Mononuclear cell (primary cell): ENCODE measurements around the gene HINT2. TPM values are rescaled to one million over a fixed set of nuclear protein-coding genes. Genes with fewer than 3 reads are reported as not detected.

Source experiments
- H3K27me3 ChIP-seq: 2 replicates; pipeline ENCODE4 v1.6.0; 2011; ENCODE audit warnings: low read length, control low read depth; ENCODE audit not compliant: insufficient read depth
- H3K4me1 ChIP-seq: 2 replicates; pipeline ENCODE4 v1.5.1; 2011; ENCODE audit warnings: mild to moderate bottlenecking, low read length, control low read depth; ENCODE audit not compliant: insufficient read depth
- H3K4me3 ChIP-seq: 2 replicates; pipeline ENCODE4 v1.5.1; 2011; ENCODE audit warnings: mild to moderate bottlenecking, low read length, moderate library complexity
- H3K9me3 ChIP-seq: 2 replicates; pipeline ENCODE4 v1.5.1; 2011; ENCODE audit warnings: low read depth, mild to moderate bottlenecking, control low read depth, low read length
- total RNA-seq: library from RNA; depleted of rRNA; stranded (reverse); fragments of >200 nt; gene quantifications from one replicate; pipeline ENCODE4 v1.2.3, GENCODE V29; 2012

Gene HINT2
- total RNA-seq, 1 donor: 10.7 TPM

DNA sequence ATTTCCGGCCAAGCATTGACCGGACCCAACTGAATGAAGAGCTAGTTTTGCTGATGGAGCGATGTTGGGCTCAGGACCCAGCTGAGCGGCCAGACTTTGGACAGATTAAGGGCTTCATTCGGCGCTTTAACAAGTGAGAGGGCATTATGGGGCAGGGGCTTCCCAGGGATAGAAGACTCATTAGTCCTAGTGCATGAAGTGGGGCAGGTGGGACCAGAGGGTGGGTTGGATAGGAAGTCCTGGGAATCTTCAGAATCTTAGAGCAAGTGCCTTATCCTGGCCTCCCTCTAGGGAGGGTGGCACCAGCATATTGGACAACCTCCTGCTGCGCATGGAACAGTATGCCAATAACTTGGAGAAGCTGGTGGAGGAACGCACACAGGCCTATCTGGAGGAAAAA lies 8.7 kb downstream of the HINT2 start:
- no peaks in the 10 kb centered on the region for H3K27me3 ChIP-seq
- H3K4me1 ChIP-seq: peaks cover under 1% of the 10 kb centered on the region
- no peak overlapping the region for H3K4me3 ChIP-seq
- H3K9me3 ChIP-seq: no peaks in the 10 kb centered on the region

- Histone ChIP-seq H3K4me1 (no peaks in the 10 kb centered on the region), H3K4me3 (no peak overlapping the region), H3K27me3 (no peaks in the 10 kb centered on the region), H3K9me3 (no peaks in the 10 kb centered on the region)
Observed at GRCh38 chr9:35801328-35802128, 13.3 kb downstream of the HINT2 start.

DNA sequence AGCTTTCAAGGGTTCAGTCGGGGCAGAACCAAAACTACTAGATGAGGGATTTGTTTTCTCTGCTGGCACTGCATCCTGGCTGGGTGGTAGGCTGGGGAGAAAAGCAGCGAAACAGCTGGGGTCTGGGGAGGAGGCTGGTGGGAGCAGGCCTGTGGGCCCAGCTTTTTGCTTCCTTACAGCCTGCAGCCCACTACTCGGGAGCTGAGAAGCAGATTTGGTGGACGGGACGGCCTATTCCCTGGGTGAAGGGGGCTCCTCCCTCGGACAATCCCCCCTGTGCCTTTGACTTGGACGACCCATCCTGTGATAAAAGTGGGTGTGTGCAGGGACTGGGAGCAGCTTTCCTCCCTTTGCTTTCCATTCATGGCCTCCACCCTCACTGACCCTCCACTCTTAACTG lies 14.3 kb downstream of the HINT2 start:
- Histone ChIP-seq H3K4me3 (no peak overlapping the region), H3K9me3 (no peaks in the 10 kb centered on the region), H3K27me3 (no peaks in the 10 kb centered on the region), H3K4me1 (no peaks in the 10 kb centered on the region)

DNA sequence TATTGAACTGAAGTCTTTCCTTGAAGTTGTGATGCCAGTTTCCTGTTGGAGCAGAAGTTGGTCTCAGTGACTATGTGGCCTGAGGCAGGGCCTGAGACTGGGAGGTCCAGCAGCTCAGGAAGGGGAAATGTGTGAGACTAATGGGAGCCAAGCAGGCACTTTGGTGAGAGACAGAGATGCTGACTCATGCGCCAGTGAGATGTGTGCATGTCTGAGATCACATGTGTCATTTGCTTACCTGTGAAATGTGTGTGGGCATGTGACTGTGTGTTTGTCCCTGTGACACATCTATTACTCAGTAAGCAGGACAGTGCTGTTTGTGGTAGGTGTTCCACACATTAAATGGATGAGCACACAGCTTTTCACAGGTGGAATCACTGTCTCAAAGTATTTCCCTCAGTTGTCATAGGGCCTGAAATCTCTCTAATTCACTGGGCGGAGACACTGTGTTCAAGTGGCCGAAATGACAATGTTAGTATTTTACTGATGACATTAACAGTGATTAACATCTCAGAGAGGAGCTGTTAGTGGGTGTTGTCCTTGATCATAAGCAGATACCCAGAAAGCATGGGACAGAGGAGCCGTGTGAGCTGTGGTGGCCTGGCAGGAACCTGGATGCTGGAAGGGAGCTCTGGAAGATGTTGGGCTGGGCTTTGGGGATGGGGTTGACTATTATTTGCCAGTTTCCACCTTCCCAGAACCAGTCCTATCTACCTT lies 16.0 kb downstream of the HINT2 start:
- Histone ChIP-seq H3K4me3 (no peak overlapping the region), H3K9me3 (no peaks in the 10 kb centered on the region), H3K4me1 (no peaks in the 10 kb centered on the region), H3K27me3 (no peaks in the 10 kb centered on the region)

- Histone ChIP-seq H3K27me3 (no peaks in the 10 kb centered on the region), H3K4me1 (no peaks in the 10 kb centered on the region), H3K4me3 (no peak overlapping the region), H3K9me3 (no peaks in the 10 kb centered on the region)
Observed at GRCh38 chr9:35797311-35798109, 17.3 kb downstream of the HINT2 start.

DNA sequence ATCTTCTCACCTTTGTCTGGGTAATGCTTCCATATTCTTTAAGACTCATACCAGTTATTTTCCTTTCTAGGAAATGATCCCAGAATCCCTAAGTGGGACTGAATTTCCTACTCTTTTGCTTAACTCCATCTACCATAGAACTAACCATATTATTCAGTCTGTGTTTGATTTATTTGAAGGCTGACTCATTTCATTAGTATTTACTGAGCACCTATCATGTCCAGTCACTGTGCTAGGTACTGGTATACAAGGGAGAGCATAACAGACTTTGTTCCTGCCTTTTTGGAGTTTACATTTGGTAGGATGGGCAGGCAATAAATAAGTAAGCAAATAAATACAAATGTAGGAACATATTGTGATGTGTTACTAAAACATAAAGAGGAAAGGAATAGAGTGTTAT lies 19.1 kb downstream of the HINT2 start:
- Histone ChIP-seq H3K9me3 (no peaks in the 10 kb centered on the region), H3K4me3 (no peak overlapping the region), H3K4me1 (no peaks in the 10 kb centered on the region), H3K27me3 (peaks cover 2% of the 10 kb centered on the region)

DNA sequence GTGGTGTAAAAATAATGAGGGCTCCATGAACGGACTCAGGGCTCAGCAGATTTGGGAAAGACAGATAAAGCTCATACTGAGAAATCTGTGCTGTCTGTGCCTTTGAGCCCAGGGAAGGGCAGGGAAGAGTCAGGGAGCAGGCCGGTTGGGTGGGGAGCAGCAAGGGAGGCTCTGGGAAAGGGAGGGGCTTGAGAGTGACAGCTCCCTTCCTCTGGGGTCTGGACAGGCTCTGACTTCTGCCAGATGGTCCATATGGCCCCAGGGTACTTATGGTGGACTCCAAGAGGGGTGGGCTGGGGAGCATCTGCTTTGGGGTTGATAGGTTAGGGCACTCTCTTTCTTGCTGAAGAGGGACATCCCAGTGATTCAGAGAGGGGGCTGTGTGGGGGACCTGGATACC lies 21.4 kb downstream of the HINT2 start:
- no peaks in the 10 kb centered on the region for H3K9me3 ChIP-seq
- H3K27me3 ChIP-seq: peaks cover 2% of the 10 kb centered on the region
- no peak overlapping the region for H3K4me3 ChIP-seq
- no peaks in the 10 kb centered on the region for H3K4me1 ChIP-seq

GRCh38 chr9:35792826-35793225 lies 22.0 kb downstream of the HINT2 start:
- no peak overlapping the region for H3K4me3 ChIP-seq
- no peaks in the 10 kb centered on the region for H3K4me1 ChIP-seq
- peaks cover 2% of the 10 kb centered on the region for H3K27me3 ChIP-seq
- no peaks in the 10 kb centered on the region for H3K9me3 ChIP-seq

DNA sequence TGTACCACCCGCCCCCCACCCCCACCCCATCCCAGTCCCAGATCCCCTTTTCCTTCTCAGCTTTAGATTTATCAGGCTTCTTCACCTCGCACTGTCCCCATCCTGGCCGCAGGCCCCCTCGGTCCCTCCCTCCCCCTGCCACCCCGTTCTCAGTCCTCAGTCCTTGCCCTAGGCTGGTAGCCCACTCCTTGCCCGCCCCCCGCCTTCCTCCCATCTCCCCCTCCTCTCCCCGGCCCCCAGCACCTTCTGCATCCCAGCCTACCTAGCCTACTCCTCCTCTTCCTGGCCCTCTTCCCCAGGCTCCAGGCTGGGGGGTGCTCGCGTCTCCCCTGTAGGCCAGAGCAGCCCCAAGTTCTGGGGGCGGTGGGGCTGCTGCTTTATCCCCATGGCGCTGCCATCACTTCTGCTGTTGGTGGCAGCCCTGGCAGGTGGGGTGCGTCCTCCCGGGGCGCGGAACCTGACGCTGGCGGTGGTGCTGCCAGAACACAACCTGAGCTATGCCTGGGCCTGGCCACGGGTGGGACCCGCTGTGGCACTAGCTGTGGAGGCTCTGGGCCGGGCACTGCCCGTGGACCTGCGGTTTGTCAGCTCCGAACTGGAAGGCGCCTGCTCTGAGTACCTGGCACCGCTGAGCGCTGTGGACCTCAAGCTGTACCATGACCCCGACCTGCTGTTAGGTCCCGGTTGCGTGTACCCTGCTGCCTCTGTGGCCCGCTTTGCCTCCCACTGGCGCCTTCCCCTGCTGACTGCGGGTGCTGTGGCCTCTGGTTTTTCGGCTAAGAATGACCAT lies 22.6 kb downstream of the HINT2 start:
- Histone ChIP-seq H3K9me3 (no peaks in the 10 kb centered on the region), H3K4me1 (no peaks in the 10 kb centered on the region), H3K4me3 (no peak overlapping the region), H3K27me3 (peaks cover 2% of the 10 kb centered on the region)

GRCh38 chr9:35791297-35791921 lies 23.4 kb downstream of the HINT2 start, which contains the start of gene NPR2:
TSS of gene NPR2 (plus strand) at chr9:35791591. CDS start at chr9:35792409, 818 bp downstream.
- Histone ChIP-seq H3K4me3 (no peak within 1 kb of the TSS), H3K9me3 (no peaks in the 10 kb centered on the region), H3K27me3 (peaks cover 2% of the 10 kb centered on the region), H3K4me1 (no peaks in the 10 kb centered on the region)

DNA sequence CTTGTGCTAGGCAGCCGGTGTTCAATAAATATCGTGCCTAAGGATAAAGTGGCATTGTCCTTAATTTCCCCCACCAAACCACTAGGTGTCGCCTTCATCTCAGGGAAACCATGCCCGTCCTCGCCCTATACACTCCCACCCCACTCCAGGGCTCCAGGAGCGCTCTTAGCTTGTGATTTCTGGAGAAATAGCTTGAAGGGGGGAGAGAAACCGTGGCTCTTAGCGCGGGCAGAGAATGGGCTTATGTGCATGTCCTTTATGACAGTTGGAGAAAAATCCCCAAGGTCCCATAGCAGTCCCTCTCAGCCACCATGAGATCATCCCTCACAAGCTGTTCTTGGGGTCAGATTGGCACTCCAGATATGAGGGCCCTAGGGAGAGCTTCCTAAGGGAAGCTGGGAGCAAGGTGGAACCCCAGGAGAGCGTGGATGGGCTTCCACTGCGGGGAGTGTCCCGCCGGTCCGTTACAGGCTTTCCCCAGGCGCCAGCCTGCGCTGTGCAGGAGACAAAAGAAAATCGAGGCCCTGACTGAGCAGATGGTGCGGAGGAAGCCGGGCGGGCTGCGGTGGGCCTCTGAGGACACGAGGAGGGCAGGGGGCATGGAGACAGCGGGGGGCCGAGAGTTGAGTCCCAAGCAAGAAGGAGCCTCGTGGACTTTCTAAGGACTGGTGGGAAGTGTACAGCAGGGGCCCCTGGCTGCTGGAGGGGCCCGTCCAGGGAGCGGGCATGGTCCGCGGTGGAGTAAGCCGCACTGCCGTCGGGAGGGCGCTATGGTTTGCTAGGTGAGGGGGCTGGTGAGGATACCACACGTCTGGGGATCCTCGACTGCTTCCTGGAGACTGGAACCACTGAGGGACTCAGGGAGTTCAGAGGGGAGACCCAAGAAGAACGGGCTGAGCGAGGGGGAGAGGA lies 24.2 kb downstream of the HINT2 start:
- Histone ChIP-seq H3K9me3 (no peaks in the 10 kb centered on the region), H3K4me1 (no peaks in the 10 kb centered on the region), H3K4me3 (no peak overlapping the region), H3K27me3 (peaks cover 2% of the 10 kb centered on the region)

DNA sequence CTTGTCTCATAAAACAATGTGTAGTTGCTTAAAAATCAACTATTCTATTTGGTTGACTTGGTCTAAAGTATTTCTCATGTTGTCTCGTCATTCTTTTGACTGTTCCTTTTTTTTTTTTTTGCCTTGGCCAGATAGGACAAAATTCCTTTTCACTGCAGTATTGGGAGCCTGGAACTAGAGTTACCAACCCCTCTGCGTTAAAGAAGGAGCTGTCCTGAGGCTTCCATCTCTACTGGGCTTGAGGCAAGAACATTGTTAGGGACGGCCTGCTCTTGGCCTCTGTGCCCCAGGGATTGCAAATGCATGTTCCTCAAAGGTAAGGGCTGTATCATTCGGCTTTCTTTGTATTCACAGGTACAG lies 24.8 kb downstream of the HINT2 start:
- Histone ChIP-seq H3K27me3 (peaks cover 2% of the 10 kb centered on the region), H3K4me3 (no peak overlapping the region)

DNA sequence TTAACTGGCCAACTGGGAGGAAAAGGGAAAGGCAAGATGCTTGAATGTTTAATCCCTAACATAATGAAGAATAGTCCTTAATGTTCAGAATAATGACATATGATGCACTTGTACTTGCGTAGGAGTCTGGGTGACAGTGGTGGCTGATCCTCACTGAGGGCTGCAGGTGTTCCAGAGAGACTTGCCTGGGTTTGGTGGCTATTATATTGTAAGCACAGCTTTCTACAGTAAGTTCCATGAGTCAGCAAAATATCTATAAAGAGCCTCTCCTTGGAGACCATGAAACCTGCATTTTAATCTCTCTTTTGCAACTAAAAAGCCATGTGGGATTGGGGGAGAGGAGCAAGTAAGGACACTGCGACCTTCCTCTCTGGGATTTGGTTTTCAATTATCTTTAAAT lies 25.3 kb downstream of the HINT2 start:
- Histone ChIP-seq H3K27me3 (peaks cover 2% of the 10 kb centered on the region), H3K9me3 (no peaks in the 10 kb centered on the region), H3K4me1 (no peaks in the 10 kb centered on the region), H3K4me3 (no peak overlapping the region)

More for the DNA sequence above, 24.8 kb downstream of the HINT2 start:
- H3K9me3 ChIP-seq: no peaks in the 10 kb centered on the region
- no peaks in the 10 kb centered on the region for H3K4me1 ChIP-seq
